HEK293T (cell line): ENCODE measurements around the gene GADD45A.

ENCODE experiments used
- ARNT ChIP-seq: fragments of 450-650 bp; IDR thresholded peaks from 2 replicates; pipeline ENCODE4 v1.6.1; 2017; ENCODE audit warnings: mild to moderate bottlenecking
- BHLHE40 ChIP-seq: fragments of 450-650 bp; IDR thresholded peaks from 2 replicates; pipeline ENCODE4 v1.6.1; 2016; ENCODE audit warnings: mild to moderate bottlenecking, moderate library complexity, borderline replicate concordance
- ELF4 ChIP-seq: fragments of 450-650 bp; IDR thresholded peaks from 2 replicates; pipeline ENCODE4 v1.6.1; 2017; ENCODE audit warnings: antibody characterized with exemption
- FOXA1 ChIP-seq: fragments of 450-650 bp; IDR thresholded peaks from 2 replicates; pipeline ENCODE4 v1.6.1; 2016; ENCODE audit warnings: mild to moderate bottlenecking
- FOXK2 ChIP-seq: fragments of 450-650 bp; IDR thresholded peaks from 2 replicates; pipeline ENCODE4 v1.6.1; 2016; ENCODE audit warnings: mild to moderate bottlenecking
- FOXM1 ChIP-seq: fragments of 450-650 bp; IDR thresholded peaks from 2 replicates; pipeline ENCODE4 v1.6.1; 2017; ENCODE audit warnings: mild to moderate bottlenecking, borderline replicate concordance
- HDGF ChIP-seq: fragments of 450-650 bp; IDR thresholded peaks from 2 replicates; pipeline ENCODE4 v1.6.1; 2017; ENCODE audit warnings: antibody characterized with exemption, borderline replicate concordance
- L3MBTL2 ChIP-seq: fragments of 450-650 bp; conservative IDR thresholded peaks from 2 replicates; pipeline ENCODE4 v1.6.1; 2016; ENCODE audit warnings: mild to moderate bottlenecking
- LEF1 ChIP-seq: fragments of 450-650 bp; IDR thresholded peaks from 2 replicates; pipeline ENCODE4 v1.6.1; 2017; ENCODE audit warnings: mild to moderate bottlenecking, borderline replicate concordance
- SP1 ChIP-seq: fragments of 450-650 bp; IDR thresholded peaks from 2 replicates; pipeline ENCODE4 v1.6.1; 2017
- SUZ12 ChIP-seq: fragments of 450-650 bp; IDR thresholded peaks from 2 replicates; pipeline ENCODE4 v1.6.1; 2016; ENCODE audit warnings: mild to moderate bottlenecking
- TARDBP ChIP-seq: fragments of 450-650 bp; IDR thresholded peaks from 2 replicates; pipeline ENCODE4 v1.6.1; 2016
- ZNF384 ChIP-seq: fragments of 450-650 bp; IDR thresholded peaks from 2 replicates; pipeline ENCODE4 v1.6.1; 2016

GRCh38 chr1:67683316-67683715, 1.7 kb upstream of the GADD45A start:
- TF ChIP-seq L3MBTL2 (no peak), ELF4 (no peak), FOXK2 (no peak), ARNT (no peak), FOXM1 (no peak), FOXA1 (no peak), HDGF (no peak), LEF1 (no peak), SP1 (no peak), BHLHE40 (no peak), ZNF384 (no peak), SUZ12 (no peak), TARDBP (no peak)
